IMR-90 (cell line): ENCODE data around the gene ASTN2. TPM values are rescaled to one million over a fixed set of nuclear protein-coding genes. Genes with fewer than 3 reads are reported as not detected.

Experiments used
- ATAC-seq: fragments of 200-7000 bp; cut with Tn5 transposase; 2 replicates; pipeline ENCODE4 v1.9.1; 2020; ENCODE audit warnings: low read depth, mild to moderate bottlenecking, moderate library complexity
- BruUV-seq: library from RNA; stranded (reverse); fragments of 400-500 nt; replicated peaks from 2 replicates; lab custom pipeline; 2021; lab: Mats Ljungman, UMichigan
- CTCF ChIA-PET: fragments of 300-600 bp; formaldehyde crosslinking; extraction: SDS; loops from one replicate; lab custom pipeline; 2021; ENCODE audit warnings: antibody characterized with exemption; lab: Yijun Ruan, JAX
- POLR2A ChIA-PET: fragments of 300-600 bp; sonication (Branson Sonifier 250); formaldehyde crosslinking; loops from one replicate; lab custom pipeline; 2022; ENCODE audit warnings: antibody characterized with exemption; ENCODE audit not compliant: unreplicated experiment; lab: Charles Lee
- DNase-seq: peaks from one replicate; pipeline ENCODE4 v3.0.0; 2013
- H2AFZ ChIP-seq: replicated peaks from 2 replicates; pipeline ENCODE3; 2013; ENCODE audit warnings: low read length, mild to moderate bottlenecking; ENCODE audit not compliant: poor library complexity
- H2AK5ac ChIP-seq: 2 replicates; pipeline ENCODE4 v1.6.1; 2013; ENCODE audit warnings: low read depth, low read length, inconsistent platforms
- H2AK9ac ChIP-seq: replicated peaks from 2 replicates; pipeline ENCODE3; 2013; ENCODE audit warnings: mild to moderate bottlenecking, low read depth, low read length, moderate library complexity; ENCODE audit not compliant: poor library complexity
- H2BK120ac ChIP-seq: 2 replicates; pipeline ENCODE4 v1.6.1; 2013; ENCODE audit warnings: low read depth, low read length, inconsistent platforms
- H2BK15ac ChIP-seq: 3 replicates; pipeline ENCODE4 v1.6.1; 2013; ENCODE audit warnings: low read depth, low read length, inconsistent platforms
- H2BK20ac ChIP-seq: 2 replicates; pipeline ENCODE4 v1.6.1; 2013; ENCODE audit warnings: low read depth, mild to moderate bottlenecking, inconsistent platforms, low read length, moderate library complexity
- H2BK5ac ChIP-seq: 2 replicates; pipeline ENCODE4 v1.6.1; 2013; ENCODE audit warnings: mild to moderate bottlenecking, low read depth, low read length, inconsistent platforms; ENCODE audit not compliant: poor library complexity, severe bottlenecking
- H3K14ac ChIP-seq: replicated peaks from 2 replicates; pipeline ENCODE4 v1.6.1; 2013; ENCODE audit warnings: low read depth, low read length, inconsistent platforms
- H3K18ac ChIP-seq: 2 replicates; pipeline ENCODE4 v1.6.1; 2013; ENCODE audit warnings: low read depth, low read length, control low read depth
- H3K23ac ChIP-seq: 2 replicates; pipeline ENCODE4 v1.6.1; 2013; ENCODE audit warnings: low read depth, low read length, inconsistent platforms
- H3K27ac ChIP-seq: 2 replicates; pipeline ENCODE4 v1.5.1; 2013; ENCODE audit warnings: mild to moderate bottlenecking, control low read depth, low read length; ENCODE audit not compliant: insufficient read depth
- H3K27me3 ChIP-seq: 2 replicates; pipeline ENCODE4 v1.6.1; 2013; ENCODE audit warnings: low read length; ENCODE audit not compliant: control insufficient read depth, insufficient read depth
- H3K36me3 ChIP-seq: 2 replicates; pipeline ENCODE4 v1.6.1; 2013; ENCODE audit warnings: low read length, mixed read lengths; ENCODE audit not compliant: control insufficient read depth, insufficient read depth
- H3K4ac ChIP-seq: 2 replicates; pipeline ENCODE4 v1.6.1; 2013; ENCODE audit warnings: low read depth, low read length, inconsistent platforms
- H3K4me1 ChIP-seq: 2 replicates; pipeline ENCODE4 v1.6.1; 2013; ENCODE audit warnings: low read length, mixed read lengths; ENCODE audit not compliant: control insufficient read depth, insufficient read depth
- H3K4me2 ChIP-seq: 2 replicates; pipeline ENCODE4 v1.6.1; 2013; ENCODE audit warnings: low read depth, mild to moderate bottlenecking, control low read depth, low read length, moderate library complexity
- H3K4me3 ChIP-seq: 2 replicates; pipeline ENCODE4 v1.5.1; 2013; ENCODE audit warnings: low read depth, mild to moderate bottlenecking, control low read depth, low read length, moderate library complexity; ENCODE audit not compliant: insufficient read depth
- H3K56ac ChIP-seq: 2 replicates; pipeline ENCODE4 v1.6.1; 2013; ENCODE audit warnings: low read length, inconsistent platforms; ENCODE audit not compliant: insufficient read depth; ENCODE audit errors: extremely low read depth
- H3K79me1 ChIP-seq, 2 experiments: 2 replicates each; pipeline ENCODE4 v1.6.1; 2013; ENCODE audit warnings: low read length in 2 of 2, inconsistent platforms in 1 of 2, low read depth in 1 of 2
- H3K9ac ChIP-seq: 2 replicates; pipeline ENCODE4 v1.6.1; 2013; ENCODE audit warnings: low read depth, low read length, control low read depth
- H3K9me1 ChIP-seq: 2 replicates; pipeline ENCODE4 v1.6.1; 2013; ENCODE audit warnings: low read length, inconsistent platforms; ENCODE audit not compliant: insufficient read depth
- H3K9me3 ChIP-seq: 2 replicates; pipeline ENCODE4 v1.6.1; 2013; ENCODE audit warnings: low read length; ENCODE audit not compliant: control insufficient read depth, insufficient read depth
- H4K20me1 ChIP-seq: 2 replicates; pipeline ENCODE4 v1.6.1; 2013; ENCODE audit warnings: low read length, inconsistent platforms; ENCODE audit not compliant: insufficient read depth
- H4K5ac ChIP-seq: 2 replicates; pipeline ENCODE4 v1.6.1; 2013; ENCODE audit warnings: mild to moderate bottlenecking, low read depth, low read length, control low read depth
- H4K8ac ChIP-seq, 2 experiments: 2 replicates each; pipeline ENCODE4 v1.6.1; 2013; ENCODE audit warnings: low read depth in 2 of 2, low read length in 2 of 2, control low read depth in 1 of 2, inconsistent platforms in 1 of 2
- H4K91ac ChIP-seq: 2 replicates; pipeline ENCODE4 v1.6.1; 2013; ENCODE audit warnings: low read depth, low read length, inconsistent platforms; ENCODE audit not compliant: insufficient read depth
- BHLHE40 ChIP-seq: fragments of 150-350 bp; IDR thresholded peaks from 2 replicates; pipeline ENCODE4 v1.6.1; 2016; ENCODE audit warnings: mild to moderate bottlenecking, low read depth, low read length
- CEBPB ChIP-seq: IDR thresholded peaks from 2 replicates; pipeline ENCODE4 v1.6.1; 2012; ENCODE audit warnings: low read depth, low read length, improper control_type of control experiment
- CHD1 ChIP-seq: IDR thresholded peaks from 2 replicates; pipeline ENCODE4 v1.6.1; 2012; ENCODE audit warnings: low read depth, low read length, improper control_type of control experiment
- CTCF ChIP-seq: conservative IDR thresholded peaks from 2 replicates; pipeline ENCODE4 v1.5.1; 2012; ENCODE audit warnings: mild to moderate bottlenecking, low read depth, low read length, improper control_type of control experiment
- FOS ChIP-seq: fragments of 150-350 bp; IDR thresholded peaks from 2 replicates; pipeline ENCODE4 v1.6.1; 2016; ENCODE audit warnings: low read depth, low read length
- MAFK ChIP-seq: IDR thresholded peaks from 2 replicates; pipeline ENCODE4 v1.6.1; 2012; ENCODE audit warnings: low read depth, low read length, improper control_type of control experiment
- MAZ ChIP-seq: IDR thresholded peaks from 2 replicates; pipeline ENCODE4 v1.6.1; 2012; ENCODE audit warnings: low read depth, mild to moderate bottlenecking, low read length, improper control_type of control experiment, moderate library complexity, borderline replicate concordance
- MXI1 ChIP-seq: IDR thresholded peaks from 2 replicates; pipeline ENCODE4 v1.6.1; 2012; ENCODE audit warnings: low read depth, mild to moderate bottlenecking, low read length, moderate library complexity, borderline replicate concordance
- NFE2L2 ChIP-seq: fragments of 150-350 bp; IDR thresholded peaks from 2 replicates; pipeline ENCODE4 v1.6.1; 2016; ENCODE audit warnings: low read depth, mild to moderate bottlenecking, low read length
- POLR2A ChIP-seq: IDR thresholded peaks from 2 replicates; pipeline ENCODE4 v1.6.1; 2012; ENCODE audit warnings: mild to moderate bottlenecking, low read depth, low read length
- RAD21 ChIP-seq: IDR thresholded peaks from 2 replicates; pipeline ENCODE4 v1.6.1; 2012; ENCODE audit warnings: low read length, improper control_type of control experiment
- RCOR1 ChIP-seq: IDR thresholded peaks from 2 replicates; pipeline ENCODE4 v1.6.1; 2012; ENCODE audit warnings: mild to moderate bottlenecking, low read length, improper control_type of control experiment; ENCODE audit not compliant: insufficient replicate concordance
- RFX5 ChIP-seq: IDR thresholded peaks from 2 replicates; pipeline ENCODE4 v1.8.0; 2012; ENCODE audit warnings: low read depth, mild to moderate bottlenecking, low read length, moderate library complexity
- SMC3 ChIP-seq: fragments of 150-350 bp; IDR thresholded peaks from 2 replicates; pipeline ENCODE4 v1.6.1; 2016; ENCODE audit warnings: low read depth, mild to moderate bottlenecking, antibody characterized with exemption, low read length, moderate library complexity
- WGBS, 2 experiments: methylation state at CpG; one replicate each; pipeline versions ENCODE4 v1.1.5 to v1.1.7; 2013; ENCODE audit warnings: missing lambda C conversion rate in 2 of 2; ENCODE audit not compliant: insufficient read length in 1 of 2; ENCODE audit errors: extremely low coverage in 2 of 2; 5-methylcytosine and 5-hydroxymethylcytosine counted together
- dilution Hi-C: fragments of 300-500 bp; cut with HindIII; formaldehyde crosslinking; loops from one replicate; pipeline ENCODE4 v1.14.3; 2018; ENCODE audit warnings: low sequenced_read_pairs; ENCODE audit not compliant: unreplicated experiment
- in situ Hi-C: fragments of 300-500 bp; cut with MboI; formaldehyde crosslinking; loops from 3 replicates; pipeline ENCODE4 v1.14.3; 2019; ENCODE audit warnings: low sequenced_read_pairs, inconsistent platforms, mixed read lengths
- intact Hi-C: fragments of 100-400 bp; cut with micrococcal nuclease; formaldehyde crosslinking; loops from 2 replicates; pipeline ENCODE4 v1.10.0; 2022
- polyA plus RNA-seq, 3 experiments: library from polyadenylated mRNA; depleted of rRNA; stranded (reverse); fragments of >200 nt; gene quantifications; 2 replicates each; pipeline ENCODE4 v1.2.3, GENCODE V29; 2012; ENCODE audit warnings: low replicate concordance in 1 of 3
- total RNA-seq: library from RNA; depleted of rRNA; stranded (reverse); fragments of >200 nt; gene quantifications from 2 replicates; pipeline ENCODE4 v1.2.3, GENCODE V29; 2012
- TF ChIP-seq, protein P1 (sequence below): fragments of 150-350 bp; IDR thresholded peaks from 2 replicates; pipeline ENCODE4 v1.6.1; 2016; ENCODE audit warnings: low read depth, mild to moderate bottlenecking, low read length, moderate library complexity, borderline replicate concordance
- TF ChIP-seq, protein P2 (sequence below): fragments of 150-350 bp; IDR thresholded peaks from 2 replicates; pipeline ENCODE4 v1.6.1; 2017; ENCODE audit warnings: mild to moderate bottlenecking, antibody characterized with exemption, low read length, low read depth

ASTN2 gene
- total and polyA plus RNA-seq, 2 of the 4 experiments (the other 2 are of a cell fraction), result 3.8 to 6.8 TPM

DNA sequence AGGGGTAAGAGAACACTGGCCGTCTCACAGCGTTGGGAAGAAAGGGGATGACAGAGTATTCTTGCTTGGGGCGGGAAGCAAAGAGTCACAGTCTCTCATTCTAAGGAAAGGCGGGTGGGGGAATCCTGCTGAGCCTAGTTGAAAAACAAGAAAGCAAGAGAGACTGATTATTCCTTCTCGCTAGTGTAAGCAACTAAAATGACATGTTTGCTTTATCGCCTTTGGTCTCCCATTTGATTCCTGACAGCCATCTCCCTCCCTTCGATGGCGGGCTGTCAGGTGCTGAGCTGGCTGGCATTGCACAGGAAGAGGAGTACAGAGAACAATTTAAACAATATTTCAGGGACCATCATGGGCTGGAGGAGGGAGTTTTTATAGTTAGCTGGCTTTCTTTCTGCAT, 331.3 kb downstream of the ASTN2 start:
- Histone ChIP-seq H3K14ac (no peak overlapping the region), H3K4me1 (no peaks in the 10 kb centered on the region), H3K9me1 (no peaks in the 10 kb centered on the region), H2AFZ (no peak overlapping the region), H3K23ac (no peak overlapping the region), H2BK15ac (no peak overlapping the region), H3K18ac (no peak overlapping the region), H3K4me2 (no peak overlapping the region), H4K20me1 (no peaks in the 10 kb centered on the region), H4K8ac (no peak overlapping the region), H3K36me3 (no peaks in the 10 kb centered on the region), H4K5ac (no peak overlapping the region), H3K27ac (no peak overlapping the region), H2AK5ac (no peak overlapping the region), H3K4ac (no peak overlapping the region), H2BK5ac (no peak overlapping the region), H2BK20ac (no peak overlapping the region), H3K79me1 (no peaks in the 10 kb centered on the region), H3K56ac (no peak overlapping the region), H3K9ac (no peak overlapping the region), H3K4me3 (no peak overlapping the region), H3K9me3 (0 out of 2 replicates have a peak, but pooled peaks cover 2% of the 10 kb centered on the region), H2AK9ac (no peak overlapping the region), H4K91ac (no peak overlapping the region), H3K27me3 (no peaks in the 10 kb centered on the region), H2BK120ac (no peak overlapping the region)
- intact Hi-C loops, result no loop called here
- BruUV-seq, result no TSS peak
- dilution Hi-C loops, result no loop called here
- WGBS, 2 experiments, result no CpG with 5 or more reads among the region's 8 CpGs
- DNase-seq, result no peak
- ChIA-PET POLR2A (no interaction called here), CTCF (no interaction called here)
- TF ChIP-seq SMC3 (no peak), CHD1 (no peak), CTCF (no peak), NFE2L2 (no peak), RCOR1 (no peak), MAFK (no peak), RFX5 (no peak), MXI1 (no peak), FOS (no peak), CEBPB (no peak), RAD21 (no peak), MAZ (no peak), POLR2A (no peak), BHLHE40 (no peak)
- TF ChIP-seq, protein P1, sequence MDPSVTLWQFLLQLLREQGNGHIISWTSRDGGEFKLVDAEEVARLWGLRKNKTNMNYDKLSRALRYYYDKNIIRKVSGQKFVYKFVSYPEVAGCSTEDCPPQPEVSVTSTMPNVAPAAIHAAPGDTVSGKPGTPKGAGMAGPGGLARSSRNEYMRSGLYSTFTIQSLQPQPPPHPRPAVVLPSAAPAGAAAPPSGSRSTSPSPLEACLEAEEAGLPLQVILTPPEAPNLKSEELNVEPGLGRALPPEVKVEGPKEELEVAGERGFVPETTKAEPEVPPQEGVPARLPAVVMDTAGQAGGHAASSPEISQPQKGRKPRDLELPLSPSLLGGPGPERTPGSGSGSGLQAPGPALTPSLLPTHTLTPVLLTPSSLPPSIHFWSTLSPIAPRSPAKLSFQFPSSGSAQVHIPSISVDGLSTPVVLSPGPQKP, result no peak
- TF ChIP-seq, protein P2, sequence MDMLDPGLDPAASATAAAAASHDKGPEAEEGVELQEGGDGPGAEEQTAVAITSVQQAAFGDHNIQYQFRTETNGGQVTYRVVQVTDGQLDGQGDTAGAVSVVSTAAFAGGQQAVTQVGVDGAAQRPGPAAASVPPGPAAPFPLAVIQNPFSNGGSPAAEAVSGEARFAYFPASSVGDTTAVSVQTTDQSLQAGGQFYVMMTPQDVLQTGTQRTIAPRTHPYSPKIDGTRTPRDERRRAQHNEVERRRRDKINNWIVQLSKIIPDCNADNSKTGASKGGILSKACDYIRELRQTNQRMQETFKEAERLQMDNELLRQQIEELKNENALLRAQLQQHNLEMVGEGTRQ, result no peak
- in situ Hi-C loops, result no loop called here
- no peak for ATAC-seq
